K562 (cell line): ENCODE measurements around the gene PACSIN2. TPM values are rescaled to one million over a fixed set of nuclear protein-coding genes. Genes with fewer than 3 reads are reported as not detected.

ENCODE experiments used
- ATAC-seq: fragments of 200-7000 bp; cut with Tn5 transposase; 3 replicates; pipeline ENCODE4 v1.9.1; 2020; ENCODE audit warnings: moderate library complexity
- BruUV-seq: library from RNA; stranded (reverse); fragments of 400-500 nt; replicated peaks from 2 replicates; lab custom pipeline; 2021; lab: Mats Ljungman, UMichigan
- CTCF ChIA-PET: fragments of 300-600 bp; formaldehyde crosslinking; extraction: SDS; loops from one replicate; lab custom pipeline; 2021; ENCODE audit warnings: low intra/inter-chr PET ratio; lab: Yijun Ruan, JAX
- POLR2A ChIA-PET: fragments of 300-600, 350-650 bp; sonication (Branson Sonifier 250); formaldehyde crosslinking; extraction: SDS; loops from one replicate; lab custom pipeline; 2021; ENCODE audit warnings: antibody characterized with exemption, inconsistent platforms; lab: Yijun Ruan, JAX
- DNase-seq, 4 experiments: peaks; one replicate each; pipeline versions ENCODE4 v3.0.0 to v3.0.0-alpha.2; 2011 to 2018; ENCODE audit warnings: low spot score in 3 of 4, mixed read lengths in 3 of 4; ENCODE audit errors: extremely low read depth in 1 of 4
- FAIRE-seq: peaks from 2 replicates; lab custom pipeline; 2011; peaks lifted over from hg19 to GRCh38; lab: Jason Lieb, UNC
- H2AFZ ChIP-seq: 2 replicates; pipeline ENCODE4 v1.6.0; 2011; ENCODE audit warnings: low read depth, low read length, control low read depth, inconsistent platforms
- H3K27ac ChIP-seq: fragments of 200-600 bp; 3 replicates; pipeline ENCODE4 v1.8.0; 2011; ENCODE audit warnings: low read depth, mild to moderate bottlenecking, control low read depth, inconsistent platforms, low read length, moderate library complexity, mixed read lengths; ENCODE audit errors: extremely low read depth
- H3K27me3 ChIP-seq, 2 experiments: fragments of 300-600 bp in 1 of 2; 2 replicates in 1 of 2; 3 replicates in 1 of 2; pipeline versions ENCODE4 v1.6.0 to v1.8.0; 2011; ENCODE audit warnings: inconsistent platforms in 2 of 2, low read length in 2 of 2, mild to moderate bottlenecking in 1 of 2, mixed read lengths in 1 of 2, moderate library complexity in 1 of 2; ENCODE audit not compliant: control insufficient read depth in 2 of 2, insufficient read depth in 2 of 2
- H3K36me3 ChIP-seq: fragments of 300-600 bp; 3 replicates; pipeline ENCODE4 v1.8.0; 2011; ENCODE audit warnings: mild to moderate bottlenecking, low read length, inconsistent platforms; ENCODE audit not compliant: control insufficient read depth, insufficient read depth
- H3K4me1 ChIP-seq, 2 experiments: fragments of 200-600 bp in 1 of 2; replicated peaks in 1 of 2; 2 replicates in 1 of 2; 3 replicates in 1 of 2; pipeline versions ENCODE4 v1.5.1 to v1.8.0; 2011; ENCODE audit warnings: inconsistent platforms in 2 of 2, low read length in 2 of 2, mild to moderate bottlenecking in 1 of 2, mixed read lengths in 1 of 2, moderate library complexity in 1 of 2; ENCODE audit not compliant: control insufficient read depth in 2 of 2, insufficient read depth in 2 of 2
- H3K4me2 ChIP-seq: 2 replicates; pipeline ENCODE4 v1.6.1; 2011; ENCODE audit warnings: low read length, control low read depth, inconsistent platforms, mixed read lengths; ENCODE audit not compliant: insufficient read depth
- H3K4me3 ChIP-seq: fragments of 200-600 bp; sonication (generic), shearing (Covaris generic); 2 replicates; pipeline ENCODE4 v1.5.1; 2016; ENCODE audit warnings: control low read depth, inconsistent platforms
- H3K79me2 ChIP-seq: fragments of 200-600 bp; 3 replicates; pipeline ENCODE4 v1.8.0; 2011; ENCODE audit warnings: low read length, inconsistent platforms; ENCODE audit not compliant: control insufficient read depth, insufficient read depth
- H3K9ac ChIP-seq, 2 experiments: 2 replicates each; pipeline versions ENCODE4 v1.6.0 to v1.6.1; 2011; ENCODE audit warnings: low read depth in 2 of 2, low read length in 2 of 2, control low read depth in 1 of 2, inconsistent platforms in 1 of 2, mild to moderate bottlenecking in 1 of 2, mixed read lengths in 1 of 2; ENCODE audit not compliant: insufficient read depth in 1 of 2
- H3K9me1 ChIP-seq: one replicate; pipeline ENCODE4 v1.6.0; 2011; ENCODE audit warnings: inconsistent platforms, mild to moderate bottlenecking, low read length, moderate library complexity; ENCODE audit not compliant: control insufficient read depth, insufficient read depth
- H3K9me3 ChIP-seq: replicated peaks from 2 replicates; pipeline ENCODE4 v1.5.1; 2011; ENCODE audit warnings: low read depth, low read length, inconsistent platforms; ENCODE audit not compliant: control insufficient read depth, insufficient read depth
- H4K20me1 ChIP-seq: replicated peaks from 2 replicates; pipeline ENCODE4 v1.6.1; 2011; ENCODE audit warnings: low read length, inconsistent platforms, mixed read lengths; ENCODE audit not compliant: control insufficient read depth, insufficient read depth
- ATF1 ChIP-seq, 2 experiments: fragments of 450-650 bp in 1 of 2; IDR thresholded peaks; 2 replicates each; pipeline ENCODE4 v1.6.1; 2016; ENCODE audit warnings: missing compliant biosample characterization in 1 of 2, missing genetic modification characterization in 1 of 2
- CSDE1 ChIP-seq, 2 experiments: fragments of 450-650 bp; IDR thresholded peaks; 2 replicates each; pipeline ENCODE4 v1.6.1; 2016; ENCODE audit warnings: mild to moderate bottlenecking in 1 of 2
- ETV5 ChIP-seq: sonication (generic); formaldehyde crosslinking; IDR thresholded peaks from 2 replicates; pipeline ENCODE4 v1.4.0; 2020; ENCODE audit warnings: low read depth, mild to moderate bottlenecking, missing genetic modification reagents
- KAT7 ChIP-seq: sonication (generic); formaldehyde crosslinking; IDR thresholded peaks from 2 replicates; pipeline ENCODE4 v1.8.0; 2022; ENCODE audit warnings: missing genetic modification reagents, mild to moderate bottlenecking, borderline replicate concordance
- NCOR1 ChIP-seq: fragments of 450-650 bp; IDR thresholded peaks from 2 replicates; pipeline ENCODE4 v1.6.1; 2016; ENCODE audit warnings: mild to moderate bottlenecking, moderate library complexity
- RHOXF2B ChIP-seq: fragments of 250-450 bp; sonication (Bioruptor Pico); conservative IDR thresholded peaks from 2 replicates; pipeline ENCODE4 v1.5.1; 2021
- RNF219 ChIP-seq: fragments of 250-450 bp; sonication (Bioruptor Pico); IDR thresholded peaks from 2 replicates; pipeline ENCODE4 v1.5.0; 2022; ENCODE audit warnings: mild to moderate bottlenecking
- SRF ChIP-seq, 2 experiments: fragments of 250-450, 450-650 bp in 1 of 2; sonication (Bioruptor Pico) in 1 of 2; sonication (generic) in 1 of 2; formaldehyde crosslinking; IDR thresholded peaks; 2 replicates each; pipeline versions ENCODE4 v1.5.0 to v1.5.1; 2020 to 2022; ENCODE audit warnings: mild to moderate bottlenecking in 1 of 2, missing genetic modification reagents in 1 of 2
- ZFP30 ChIP-seq: fragments of 250-450 bp; sonication (Bioruptor Pico); IDR thresholded peaks from 2 replicates; pipeline ENCODE4 v1.8.0; 2022; ENCODE audit warnings: moderate library complexity, mild to moderate bottlenecking, inconsistent platforms, borderline replicate concordance
- ZNF12 ChIP-seq: sonication (generic); formaldehyde crosslinking; IDR thresholded peaks from 2 replicates; pipeline ENCODE4 v1.4.0; 2020; ENCODE audit warnings: mild to moderate bottlenecking, missing genetic modification reagents
- ZNF253 ChIP-seq: fragments of 250-450 bp; sonication (Bioruptor Pico); conservative IDR thresholded peaks from 2 replicates; pipeline ENCODE4 v1.6.1; 2021; ENCODE audit warnings: mild to moderate bottlenecking
- ZNF436 ChIP-seq: fragments of 250-450, 450-650 bp; sonication (Bioruptor Pico); formaldehyde crosslinking; IDR thresholded peaks from 2 replicates; pipeline ENCODE4 v1.7.0; 2020; ENCODE audit warnings: mild to moderate bottlenecking
- WGBS: fragments of 100-300 bp; shearing (Covaris generic); methylation state at CpG from one replicate; pipeline ENCODE4 v1.1.6; 2016; ENCODE audit warnings: low coverage, mixed read lengths; ENCODE audit not compliant: insufficient coverage; ENCODE audit errors: missing lambda C conversion rate; 5-methylcytosine and 5-hydroxymethylcytosine counted together
- in situ Hi-C: fragments of 300-500 bp; cut with MboI; formaldehyde crosslinking; loops from 4 replicates; pipeline ENCODE4 v1.15.0; 2018; ENCODE audit warnings: inconsistent platforms, mixed read lengths
- intact Hi-C: fragments of 100-400 bp; cut with micrococcal nuclease; formaldehyde crosslinking; loops from 2 replicates; pipeline ENCODE4 v1.14.2; 2022
- polyA plus RNA-seq, 8 experiments: library from polyadenylated mRNA; depleted of rRNA in 4 of 8; stranded (reverse) in 5 of 8; unstranded in 3 of 8; fragments of >200 nt; fragmentation: Nextera tagmentation in 2 of 8; fragmentation: Illumina TruSeq in 1 of 8; extraction: Ambion mirVana in 2 of 8; extraction: Trizol in 1 of 8; gene quantifications; 2 replicates each; pipeline versions ENCODE4 v1.2.1 to v1.2.3, GENCODE V29; 2011 to 2014; ENCODE audit warnings: inconsistent platforms in 1 of 8, missing spikeins in 1 of 8
- total RNA-seq, 7 experiments: library from RNA; depleted of rRNA in 6 of 7; stranded (reverse); fragments of >200 nt in 6 of 7; fragmentation: Illumina TruSeq in 2 of 7; extraction: Trizol in 2 of 7; gene quantifications; 2 replicates each; pipeline versions ENCODE4 v1.2.1 to v1.2.3, GENCODE V29; 2011 to 2021; ENCODE audit warnings: low replicate concordance in 1 of 7

PACSIN2 gene
- total and polyA plus RNA-seq, 9 of the 15 experiments (the other 6 are each of a cell fraction or from before 2014, with no cell fraction given): 0.45 to 45.1 (median 23.9) TPM

- Histone ChIP-seq H2AFZ (peak overlapping the region; percentile 88), H3K27ac (peak overlapping the region; percentile 67), H3K79me2 (peaks cover 32% of the 10 kb centered on the region), H3K4me3 (peak overlapping the region; percentile 71), H3K27me3 (no peaks in the 10 kb centered on the region), H3K4me2 (peak overlapping the region; percentile 90), H3K36me3 (no peaks in the 10 kb centered on the region), H3K9me3 (no peaks in the 10 kb centered on the region), H3K4me1 (peaks cover 17 to 19% of the 10 kb centered on the region in 2 experiments; a peak in 4 of 5 replicates), H4K20me1 (peaks cover 4% of the 10 kb centered on the region)
- ChIA-PET CTCF (no interaction called here), POLR2A (interaction anchor here (0.6 to 1.8 kb wide), 6 partner anchors 8 to 358 kb away, joined by 3 to 9 read pairs (median 4); no protein-coding TSS in a partner anchor)
- intact Hi-C loops: no loop called here
- TF ChIP-seq NCOR1 (no peak), ZFP30 (CRISPR knock-in tag) (no peak), KAT7 (CRISPR knock-in tag) (0 out of 2 replicates have a peak, but pooled peaks have one; percentile 52), ATF1 (CRISPR knock-in tag; IDR thresholded peaks at IDR 0.05) (no peak), ATF1 (tag; IDR thresholded peaks at IDR 0.05) (0 out of 2 replicates have a peak, but pooled peaks have one; percentile 5), ETV5 (CRISPR knock-in tag) (no peak), ZNF12 (CRISPR knock-in tag) (no peak), CSDE1 (IDR thresholded peaks at IDR 0.05) (0 out of 4 replicates have a peak, but pooled peaks of 1 of the 2 experiments have one; percentile 6), ZNF253 (no peak), RHOXF2B (CRISPR knock-in tag) (no peak), SRF (CRISPR knock-in tag; IDR thresholded peaks at IDR 0.05) (no peak), ZNF436 (CRISPR knock-in tag) (no peak), RNF219 (CRISPR knock-in tag) (no peak)
- TF ChIP-seq, all 486 proteins: peak for 3
- Histone ChIP-seq H3K9me1 (no peaks in the 10 kb centered on the region), H3K9ac (peak overlapping the region; percentile 67 to 91; a peak in 3 of 4 replicates)
- ATAC-seq (no peak), DNase-seq (no peak), FAIRE-seq (no peak)
- 4% methylated on average over 3 of the region's 5 CpGs for WGBS
- in situ Hi-C loops: no loop called here
- BruUV-seq: TSS peak; percentile 96
Measured at GRCh38 chr22:43015677-43016042, 711 bp upstream of the PACSIN2 start.
